Stimulated activated CD4-positive, alpha-beta T cell treated with anti-CD3 and anti-CD28 coated beads, Interleukin-12 subunit alpha, Interleukin-12 subunit beta, amount 100 ng/mL, for 24 hours (primary cell): ENCODE measurements around the gene DMBX1.

Experiments used
- DNase-seq, 2 experiments: peaks; one replicate each; pipeline ENCODE4 v3.0.0-alpha.2; 2020; ENCODE audit warnings: low read depth in 2 of 2

The DMBX1 gene

GRCh38 chr1:46459315-46459714 lies 30.3 kb upstream of the DMBX1 start:
- no peak for DNase-seq

- no peak for DNase-seq
Measured at GRCh38 chr1:46461017-46461808, 28.4 kb upstream of the DMBX1 start.

- DNase-seq, result no peak
Measured at GRCh38 chr1:46461809-46462448, 27.7 kb upstream of the DMBX1 start.

- no peak for DNase-seq
Measured at GRCh38 chr1:46464013-46464548, 25.6 kb upstream of the DMBX1 start.

- no peak for DNase-seq
Measured at GRCh38 chr1:46464915-46465314, 24.7 kb upstream of the DMBX1 start.

GRCh38 chr1:46465981-46466476 lies 23.6 kb upstream of the DMBX1 start:
- no peak for DNase-seq

- DNase-seq, result no peak
Measured at GRCh38 chr1:46466477-46467182, 23.0 kb upstream of the DMBX1 start.

- DNase-seq, result no peak
Measured at GRCh38 chr1:46467183-46467504, 22.5 kb upstream of the DMBX1 start.

GRCh38 chr1:46469881-46470280 lies 19.8 kb upstream of the DMBX1 start:
- DNase-seq, result no peak

GRCh38 chr1:46471848-46472492 lies 17.7 kb upstream of the DMBX1 start:
- no peak for DNase-seq

- DNase-seq, result no peak
Measured at GRCh38 chr1:46472498-46473181, 17.0 kb upstream of the DMBX1 start.

- DNase-seq, result no peak
Measured at GRCh38 chr1:46473991-46474390, 15.6 kb upstream of the DMBX1 start.

GRCh38 chr1:46474570-46474969 lies 15.1 kb upstream of the DMBX1 start:
- DNase-seq, result no peak

GRCh38 chr1:46476673-46477072 lies 13.0 kb upstream of the DMBX1 start:
- no peak for DNase-seq

GRCh38 chr1:46477153-46477929 lies 12.3 kb upstream of the DMBX1 start:
- DNase-seq, result peak; percentile 49 to 76

GRCh38 chr1:46478721-46479485 lies 10.7 kb upstream of the DMBX1 start:
- no peak for DNase-seq

- DNase-seq, result no peak
Measured at GRCh38 chr1:46479744-46480350, 9.8 kb upstream of the DMBX1 start.

- DNase-seq, result no peak
Measured at GRCh38 chr1:46480959-46481646, 8.5 kb upstream of the DMBX1 start.

- DNase-seq, result no peak
Measured at GRCh38 chr1:46481961-46482360, 7.7 kb upstream of the DMBX1 start.
